ENCODE results near the gene MTF2. TPM values are rescaled to one million over a fixed set of nuclear protein-coding genes. Genes with fewer than 3 reads are reported as not detected.

Gene MTF2
- total and polyA plus RNA-seq, 4 donors: 3.2 to 17.8 (median 12.6) TPM

DNA sequence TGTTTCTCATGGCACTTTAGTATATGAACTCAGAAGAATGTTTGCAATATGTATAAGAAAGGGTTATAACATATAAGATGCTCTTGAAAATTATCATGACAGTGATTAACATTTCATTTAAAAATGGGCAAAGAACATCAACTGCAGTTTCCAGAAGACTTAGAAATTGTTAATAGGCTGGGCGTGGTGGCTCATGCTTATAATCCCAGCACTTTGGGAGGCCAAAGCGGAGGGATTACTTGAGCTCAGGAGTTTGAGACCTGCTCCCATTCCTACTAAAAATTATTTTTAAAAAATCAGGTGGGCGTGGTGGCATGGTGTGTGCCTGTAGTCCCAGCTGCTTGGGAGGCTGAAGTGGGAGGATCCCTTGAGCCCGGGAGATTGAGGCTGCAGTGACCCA lies 23.1 kb downstream of the MTF2 start (continued):
- TF ChIP-seq, protein P1, sequence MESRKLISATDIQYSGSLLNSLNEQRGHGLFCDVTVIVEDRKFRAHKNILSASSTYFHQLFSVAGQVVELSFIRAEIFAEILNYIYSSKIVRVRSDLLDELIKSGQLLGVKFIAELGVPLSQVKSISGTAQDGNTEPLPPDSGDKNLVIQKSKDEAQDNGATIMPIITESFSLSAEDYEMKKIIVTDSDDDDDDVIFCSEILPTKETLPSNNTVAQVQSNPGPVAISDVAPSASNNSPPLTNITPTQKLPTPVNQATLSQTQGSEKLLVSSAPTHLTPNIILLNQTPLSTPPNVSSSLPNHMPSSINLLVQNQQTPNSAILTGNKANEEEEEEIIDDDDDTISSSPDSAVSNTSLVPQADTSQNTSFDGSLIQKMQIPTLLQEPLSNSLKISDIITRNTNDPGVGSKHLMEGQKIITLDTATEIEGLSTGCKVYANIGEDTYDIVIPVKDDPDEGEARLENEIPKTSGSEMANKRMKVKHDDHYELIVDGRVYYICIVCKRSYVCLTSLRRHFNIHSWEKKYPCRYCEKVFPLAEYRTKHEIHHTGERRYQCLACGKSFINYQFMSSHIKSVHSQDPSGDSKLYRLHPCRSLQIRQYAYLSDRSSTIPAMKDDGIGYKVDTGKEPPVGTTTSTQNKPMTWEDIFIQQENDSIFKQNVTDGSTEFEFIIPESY (IDR thresholded peaks at IDR 0.05): no peak
- TF ChIP-seq JUND (IDR thresholded peaks at IDR 0.05) (no peak), NR2F2 (IDR thresholded peaks at IDR 0.05) (no peak), EGR1 (IDR thresholded peaks at IDR 0.05; ENCODE audit: low read depth in 2 of 2) (no peak), FOXA1 (IDR thresholded peaks at IDR 0.05) (no peak), HNF4A (conservative IDR thresholded peaks at IDR 0.05) (no peak), GABPA (IDR thresholded peaks at IDR 0.05 in 1 of 2, conservative IDR thresholded peaks at IDR 0.05 in 1 of 2) (no peak), SP1 (IDR thresholded peaks at IDR 0.05) (no peak)
- TF ChIP-seq, protein P2, sequence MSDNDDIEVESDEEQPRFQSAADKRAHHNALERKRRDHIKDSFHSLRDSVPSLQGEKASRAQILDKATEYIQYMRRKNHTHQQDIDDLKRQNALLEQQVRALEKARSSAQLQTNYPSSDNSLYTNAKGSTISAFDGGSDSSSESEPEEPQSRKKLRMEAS (IDR thresholded peaks at IDR 0.05): no peak

DNA sequence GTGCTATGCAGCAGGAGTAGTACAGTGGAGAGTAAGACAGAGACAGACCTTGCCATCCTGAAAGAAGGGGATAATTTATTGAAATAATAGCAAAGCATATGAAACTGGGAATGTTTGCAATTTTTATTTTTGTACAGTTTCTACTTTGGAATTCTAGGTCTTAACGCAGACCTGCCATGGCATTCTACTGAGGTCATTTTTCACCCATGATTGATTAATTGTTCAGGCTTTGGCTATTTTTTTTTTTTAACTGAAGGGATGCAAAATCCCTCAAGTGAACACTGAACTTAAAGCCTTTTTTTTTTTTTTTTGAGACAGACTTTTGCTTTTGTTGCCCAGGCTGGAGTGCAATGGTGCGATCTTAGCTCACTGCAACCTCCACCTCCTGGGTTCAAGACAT lies 27.1 kb downstream of the MTF2 start:
- H3K27ac ChIP-seq (ENCODE audit: low read depth in 1 of 2, low read length in 2 of 2): no peak overlapping the region
- TF ChIP-seq, protein P2 (IDR thresholded peaks at IDR 0.05): no peak
- TF ChIP-seq JUND (IDR thresholded peaks at IDR 0.05) (no peak), HNF4A (conservative IDR thresholded peaks at IDR 0.05) (no peak), FOXA2 (IDR thresholded peaks at IDR 0.05) (no peak), TAF1 (conservative IDR thresholded peaks at IDR 0.05) (no peak), YY1 (IDR thresholded peaks at IDR 0.05) (no peak), RXRA (IDR thresholded peaks at IDR 0.05) (no peak), GABPA (IDR thresholded peaks at IDR 0.05 in 1 of 2, conservative IDR thresholded peaks at IDR 0.05 in 1 of 2) (no peak), RAD21 (IDR thresholded peaks at IDR 0.05) (no peak), NR2F2 (IDR thresholded peaks at IDR 0.05) (no peak)
- TF ChIP-seq, protein P3, sequence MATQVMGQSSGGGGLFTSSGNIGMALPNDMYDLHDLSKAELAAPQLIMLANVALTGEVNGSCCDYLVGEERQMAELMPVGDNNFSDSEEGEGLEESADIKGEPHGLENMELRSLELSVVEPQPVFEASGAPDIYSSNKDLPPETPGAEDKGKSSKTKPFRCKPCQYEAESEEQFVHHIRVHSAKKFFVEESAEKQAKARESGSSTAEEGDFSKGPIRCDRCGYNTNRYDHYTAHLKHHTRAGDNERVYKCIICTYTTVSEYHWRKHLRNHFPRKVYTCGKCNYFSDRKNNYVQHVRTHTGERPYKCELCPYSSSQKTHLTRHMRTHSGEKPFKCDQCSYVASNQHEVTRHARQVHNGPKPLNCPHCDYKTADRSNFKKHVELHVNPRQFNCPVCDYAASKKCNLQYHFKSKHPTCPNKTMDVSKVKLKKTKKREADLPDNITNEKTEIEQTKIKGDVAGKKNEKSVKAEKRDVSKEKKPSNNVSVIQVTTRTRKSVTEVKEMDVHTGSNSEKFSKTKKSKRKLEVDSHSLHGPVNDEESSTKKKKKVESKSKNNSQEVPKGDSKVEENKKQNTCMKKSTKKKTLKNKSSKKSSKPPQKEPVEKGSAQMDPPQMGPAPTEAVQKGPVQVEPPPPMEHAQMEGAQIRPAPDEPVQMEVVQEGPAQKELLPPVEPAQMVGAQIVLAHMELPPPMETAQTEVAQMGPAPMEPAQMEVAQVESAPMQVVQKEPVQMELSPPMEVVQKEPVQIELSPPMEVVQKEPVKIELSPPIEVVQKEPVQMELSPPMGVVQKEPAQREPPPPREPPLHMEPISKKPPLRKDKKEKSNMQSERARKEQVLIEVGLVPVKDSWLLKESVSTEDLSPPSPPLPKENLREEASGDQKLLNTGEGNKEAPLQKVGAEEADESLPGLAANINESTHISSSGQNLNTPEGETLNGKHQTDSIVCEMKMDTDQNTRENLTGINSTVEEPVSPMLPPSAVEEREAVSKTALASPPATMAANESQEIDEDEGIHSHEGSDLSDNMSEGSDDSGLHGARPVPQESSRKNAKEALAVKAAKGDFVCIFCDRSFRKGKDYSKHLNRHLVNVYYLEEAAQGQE (IDR thresholded peaks at IDR 0.05): no peak
- TF ChIP-seq, protein P1 (IDR thresholded peaks at IDR 0.05): no peak
- TF ChIP-seq, protein P4, sequence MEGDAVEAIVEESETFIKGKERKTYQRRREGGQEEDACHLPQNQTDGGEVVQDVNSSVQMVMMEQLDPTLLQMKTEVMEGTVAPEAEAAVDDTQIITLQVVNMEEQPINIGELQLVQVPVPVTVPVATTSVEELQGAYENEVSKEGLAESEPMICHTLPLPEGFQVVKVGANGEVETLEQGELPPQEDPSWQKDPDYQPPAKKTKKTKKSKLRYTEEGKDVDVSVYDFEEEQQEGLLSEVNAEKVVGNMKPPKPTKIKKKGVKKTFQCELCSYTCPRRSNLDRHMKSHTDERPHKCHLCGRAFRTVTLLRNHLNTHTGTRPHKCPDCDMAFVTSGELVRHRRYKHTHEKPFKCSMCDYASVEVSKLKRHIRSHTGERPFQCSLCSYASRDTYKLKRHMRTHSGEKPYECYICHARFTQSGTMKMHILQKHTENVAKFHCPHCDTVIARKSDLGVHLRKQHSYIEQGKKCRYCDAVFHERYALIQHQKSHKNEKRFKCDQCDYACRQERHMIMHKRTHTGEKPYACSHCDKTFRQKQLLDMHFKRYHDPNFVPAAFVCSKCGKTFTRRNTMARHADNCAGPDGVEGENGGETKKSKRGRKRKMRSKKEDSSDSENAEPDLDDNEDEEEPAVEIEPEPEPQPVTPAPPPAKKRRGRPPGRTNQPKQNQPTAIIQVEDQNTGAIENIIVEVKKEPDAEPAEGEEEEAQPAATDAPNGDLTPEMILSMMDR (IDR thresholded peaks at IDR 0.05; ENCODE audit: low read depth, low read length, missing input control): no peak
- H3K4me3 ChIP-seq (ENCODE audit: low read depth in 1 of 3, low read length in 3 of 3): no peak overlapping the region
- WGBS: 94% methylated on average over 2 of the region's 2 CpGs
- H3K27me3 ChIP-seq (ENCODE audit: control insufficient read depth in 4 of 4, insufficient read depth in 4 of 4, low read length in 3 of 4): no peaks in the 10 kb centered on the region
- no peak for DNase-seq (ENCODE audit: low spot score)
- peaks cover 0 to 4% (median 2%) of the 10 kb centered on the region in 4 donors for H3K36me3 ChIP-seq (ENCODE audit: control insufficient read depth in 4 of 4, insufficient read depth in 3 of 4, low read depth in 1 of 4, low read length in 3 of 4)
- H3K4me1 ChIP-seq (ENCODE audit: control insufficient read depth in 4 of 4, insufficient read depth in 4 of 4, low read length in 3 of 4): no peaks in the 10 kb centered on the region
- H3K9me3 ChIP-seq (ENCODE audit: control insufficient read depth in 4 of 4, low read length in 3 of 4): peaks cover 0 to 4% (median 0%) of the 10 kb centered on the region in 4 donors
- H3K9ac ChIP-seq (ENCODE audit: low read depth in 1 of 2, low read length in 2 of 2): no peak overlapping the region

Data from liver (tissue), 9 donors.